ENCODE data around the gene PKNOX2. TPM values are rescaled to one million over a fixed set of nuclear protein-coding genes. Genes with fewer than 3 reads are reported as not detected.

Gene PKNOX2
- total and polyA plus RNA-seq, 2 of the 8 experiments (the other 6 are each of a cell fraction or from before 2014, with no cell fraction given) = 2.0 TPM

DNA sequence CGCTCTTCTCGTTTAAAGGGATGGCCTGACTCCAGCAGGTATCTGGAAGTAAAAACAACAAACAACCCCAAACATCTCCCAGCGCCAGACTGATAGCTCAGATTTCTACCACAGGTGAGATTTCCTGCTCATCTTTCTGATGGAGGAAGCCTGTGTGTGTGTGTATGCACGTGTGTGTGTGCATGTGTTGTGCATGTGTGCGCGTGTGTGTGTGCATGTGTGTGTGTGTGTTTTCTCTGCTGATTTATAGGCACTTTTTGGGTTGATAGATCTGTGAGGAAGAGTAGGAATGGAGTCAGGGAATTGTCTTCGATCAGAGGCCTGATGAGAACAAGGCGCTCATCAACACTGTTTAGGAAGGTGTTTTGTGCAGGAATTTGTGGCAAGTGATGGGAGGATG, 103.0 kb downstream of the PKNOX2 start:
- Histone ChIP-seq H4K5ac (ENCODE audit: insufficient read length, low read depth, low read length) (no peak overlapping the region), H3K4me3 (ENCODE audit: extremely low read depth in 1 of 4, insufficient read depth in 2 of 4, low read depth in 3 of 4, low read length in 4 of 4) (no peak overlapping the region), H3K23me2 (ENCODE audit: low read depth, low read length) (peaks cover 10% of the 10 kb centered on the region), H2BK15ac (ENCODE audit: low read length) (peak overlapping the region; percentile 12; the same call in 1 of the 2 replicates), H3K27ac (ENCODE audit: low read depth, low read length) (no peak overlapping the region), H3K56ac (replicated peaks; ENCODE audit: insufficient read length, low read depth, low read length) (no peak overlapping the region), H2AK5ac (ENCODE audit: low read depth, low read length) (0 out of 2 replicates have a peak overlapping the region, but pooled peaks have one; percentile 70), H4K8ac (ENCODE audit: extremely low read depth, insufficient read depth, low read length) (no peak overlapping the region), H3K36me3 (ENCODE audit: control insufficient read depth in 2 of 4, insufficient read depth in 4 of 4, low read length in 3 of 4) (no peaks in the 10 kb centered on the region), H4K91ac (replicated peaks; ENCODE audit: insufficient read length, low read length) (no peak overlapping the region), H4K20me1 (replicated peaks in 1 of 2; ENCODE audit: control insufficient read depth in 1 of 2, insufficient read depth in 2 of 2, low read length in 2 of 2) (no peaks in the 10 kb centered on the region), H3K79me2 (ENCODE audit: control insufficient read depth in 1 of 2, insufficient read depth in 2 of 2, low read length in 2 of 2) (no peaks in the 10 kb centered on the region), H2BK5ac (ENCODE audit: low read depth, low read length) (no peak overlapping the region), H2AFZ (ENCODE audit: low read length) (no peak overlapping the region), H2BK12ac (ENCODE audit: low read depth, low read length) (peak overlapping the region; percentile 78; the same call in 1 of the 2 replicates), H3K14ac (ENCODE audit: insufficient read length) (no peak overlapping the region), H3K4me2 (ENCODE audit: insufficient read depth in 1 of 2, low read depth in 2 of 2, low read length in 2 of 2) (no peak overlapping the region), H3K9me3 (ENCODE audit: insufficient read depth in 2 of 2, low read depth in 1 of 2, low read length in 1 of 2) (no peaks in the 10 kb centered on the region), H3K79me1 (ENCODE audit: low read depth, low read length) (no peaks in the 10 kb centered on the region), H2BK20ac (ENCODE audit: low read length) (no peak overlapping the region), H3K4me1 (replicated peaks in 1 of 4; ENCODE audit: control insufficient read depth in 3 of 4, insufficient read depth in 4 of 4, low read length in 3 of 4) (peaks cover 12 to 19% (median 15%) of the 10 kb centered on the region in 4 experiments), H3K4ac (replicated peaks; ENCODE audit: insufficient read length, low read depth, low read length) (no peak overlapping the region), H3K9ac (replicated peaks in 1 of 4; ENCODE audit: extremely low read depth in 1 of 4, low read depth in 3 of 4, low read length in 3 of 4) (peak overlapping the region in 1 of 4 experiments; percentile 23; a peak in 1 of 7 replicates), H3K23ac (ENCODE audit: insufficient read length) (peak overlapping the region; percentile 54), H3K27me3 (replicated peaks in 1 of 4; ENCODE audit: control insufficient read depth in 3 of 4, extremely low read depth in 1 of 4, insufficient read depth in 3 of 4, low read length in 3 of 4) (peaks cover 0 to 8% (median 5%) of the 10 kb centered on the region in 4 experiments; a peak in 5 of 7 replicates), H2BK120ac (replicated peaks; ENCODE audit: low read depth, low read length) (no peak overlapping the region), H3K18ac (ENCODE audit: extremely low read depth, low read length) (no peak overlapping the region)
- no peak for FAIRE-seq
- DNase-seq (ENCODE audit: low read depth in 1 of 2, low spot score in 2 of 2) = no peak
- ChIA-PET POLR2A (ENCODE audit: partially characterized antibody) (interaction anchor here (1.2 kb wide), 1 partner anchor 14 kb away, joined by 3 read pairs; no protein-coding TSS in a partner anchor), CTCF (ENCODE audit: partially characterized antibody) (interaction anchor here (0.8 to 9.4 kb wide), 8 partner anchors 9 to 176 kb away, joined by 3 to 81 read pairs (median 4); no protein-coding TSS in a partner anchor)
- WGBS, 2 experiments (ENCODE audit: extremely low coverage in 1 of 2, insufficient coverage in 1 of 2, insufficient read length in 1 of 2, insufficient replicate concordance in 2 of 2, low coverage in 1 of 2, low lambda C conversion rate in 2 of 2, missing lambda C conversion rate in 1 of 2) = 94% methylated on average over 8 of the region's 8 CpGs; no CpG with 5 or more reads in 1 of the 2 experiments
- TF ChIP-seq CHD1 (IDR thresholded peaks at IDR 0.05; ENCODE audit: low read depth, low read length) (no peak), SIRT6 (IDR thresholded peaks at IDR 0.05; ENCODE audit: low read length) (no peak), CHD2 (IDR thresholded peaks at IDR 0.05; ENCODE audit: low read length) (no peak), RAD21 (IDR thresholded peaks at IDR 0.05 in 1 of 2, conservative IDR thresholded peaks at IDR 0.05 in 1 of 2; ENCODE audit: low read depth in 2 of 2, low read length in 2 of 2) (no peak; a peak in 1 of 4 replicates), PHF8 (conservative IDR thresholded peaks at IDR 0.05; ENCODE audit: low read depth, low read length) (no peak), POLR2AphosphoS5 (IDR thresholded peaks at IDR 0.05; ENCODE audit: low read depth, low read length) (no peak), GTF2F1 (IDR thresholded peaks at IDR 0.05; ENCODE audit: borderline replicate concordance, low read depth, low read length) (no peak), HDAC6 (IDR thresholded peaks at IDR 0.05; ENCODE audit: low read depth, low read length) (no peak), ASH2L (IDR thresholded peaks at IDR 0.05; ENCODE audit: low read length) (no peak), NANOG (IDR thresholded peaks at IDR 0.05; ENCODE audit: insufficient read depth, low read depth, low read length, poor library complexity, severe bottlenecking) (no peak), POU5F1 (IDR thresholded peaks at IDR 0.05; ENCODE audit: low read depth, low read length) (no peak), MAFK (IDR thresholded peaks at IDR 0.05; ENCODE audit: low read depth, low read length) (no peak), SIN3A (conservative IDR thresholded peaks at IDR 0.05 in 1 of 2, IDR thresholded peaks at IDR 0.05 in 1 of 2; ENCODE audit: low read depth in 1 of 2, low read length in 2 of 2) (no peak)

Data from H1 (cell line).